IPS-18c (cell line): ENCODE results near the gene USH2A.

Source experiments
- H3K4me3 ChIP-seq: 2 replicates; pipeline ENCODE4 v1.7.0; 2013; ENCODE audit warnings: low read depth, mild to moderate bottlenecking, low read length, moderate library complexity; ENCODE audit not compliant: insufficient read depth
- H3K9me3 ChIP-seq: one replicate; pipeline ENCODE4 v1.6.1; 2013; ENCODE audit warnings: mild to moderate bottlenecking, low read length, moderate library complexity; ENCODE audit not compliant: control insufficient read depth, insufficient read depth

USH2A gene

GRCh38 chr1:216140730-216141524, 282.3 kb downstream of the USH2A start:
- H3K9me3 ChIP-seq: no peaks in the 10 kb centered on the region
- no peak overlapping the region for H3K4me3 ChIP-seq

- Histone ChIP-seq H3K9me3 (no peaks in the 10 kb centered on the region), H3K4me3 (no peak overlapping the region)
These were observed 299.0 kb downstream of the USH2A start for GRCh38 chr1:216124192-216124781.

- H3K4me3 ChIP-seq: no peak overlapping the region
These were observed 299.6 kb downstream of the USH2A start for GRCh38 chr1:216123446-216124191.

GRCh38 chr1:216119600-216119999, 303.6 kb downstream of the USH2A start:
- H3K4me3 ChIP-seq: no peak overlapping the region
- no peaks in the 10 kb centered on the region for H3K9me3 ChIP-seq

More at GRCh38 chr1:216123446-216124191, 299.6 kb downstream of the USH2A start:
- H3K9me3 ChIP-seq: no peaks in the 10 kb centered on the region

GRCh38 chr1:216114180-216114579, 309.1 kb downstream of the USH2A start:
- Histone ChIP-seq H3K9me3 (no peaks in the 10 kb centered on the region), H3K4me3 (no peak overlapping the region)

GRCh38 chr1:216113181-216113580, 310.1 kb downstream of the USH2A start:
- H3K4me3 ChIP-seq: no peak overlapping the region
- H3K9me3 ChIP-seq: no peaks in the 10 kb centered on the region

- H3K4me3 ChIP-seq: no peak overlapping the region
- no peaks in the 10 kb centered on the region for H3K9me3 ChIP-seq
These were observed 311.4 kb downstream of the USH2A start for GRCh38 chr1:216111842-216112241.

- no peaks in the 10 kb centered on the region for H3K9me3 ChIP-seq
- no peak overlapping the region; the same call in 1 of the 2 replicates for H3K4me3 ChIP-seq
These were observed 327.8 kb downstream of the USH2A start for GRCh38 chr1:216095400-216095799.

- Histone ChIP-seq H3K4me3 (no peak overlapping the region), H3K9me3 (no peaks in the 10 kb centered on the region)
These were observed 332.7 kb downstream of the USH2A start for GRCh38 chr1:216090556-216090955.

- Histone ChIP-seq H3K4me3 (no peak overlapping the region), H3K9me3 (no peaks in the 10 kb centered on the region)
These were observed 336.6 kb downstream of the USH2A start for GRCh38 chr1:216086678-216087077.

- Histone ChIP-seq H3K9me3 (no peaks in the 10 kb centered on the region), H3K4me3 (no peak overlapping the region)
These were observed 341.8 kb downstream of the USH2A start for GRCh38 chr1:216081445-216081844.

GRCh38 chr1:216076751-216077150, 346.5 kb downstream of the USH2A start:
- H3K9me3 ChIP-seq: no peaks in the 10 kb centered on the region
- H3K4me3 ChIP-seq: no peak overlapping the region

GRCh38 chr1:216075339-216075738, 347.9 kb downstream of the USH2A start:
- Histone ChIP-seq H3K9me3 (no peaks in the 10 kb centered on the region), H3K4me3 (no peak overlapping the region)

GRCh38 chr1:216073793-216074595, 349.3 kb downstream of the USH2A start:
- Histone ChIP-seq H3K4me3 (no peak overlapping the region), H3K9me3 (no peaks in the 10 kb centered on the region)

- H3K4me3 ChIP-seq: no peak overlapping the region
- H3K9me3 ChIP-seq: no peaks in the 10 kb centered on the region
These were observed 352.0 kb downstream of the USH2A start for GRCh38 chr1:216071262-216071661.

GRCh38 chr1:216064643-216065042, 358.6 kb downstream of the USH2A start:
- Histone ChIP-seq H3K4me3 (no peak overlapping the region), H3K9me3 (no peaks in the 10 kb centered on the region)

- H3K9me3 ChIP-seq: no peaks in the 10 kb centered on the region
- no peak overlapping the region for H3K4me3 ChIP-seq
These were observed 365.3 kb downstream of the USH2A start for GRCh38 chr1:216057947-216058346.
